ENCODE results near the gene ATOSA. TPM values are rescaled to one million over a fixed set of nuclear protein-coding genes. Genes with fewer than 3 reads are reported as not detected.

The ATOSA gene
- total and polyA plus RNA-seq, 2 of the 8 experiments (the other 6 are each of a cell fraction or from before 2014, with no cell fraction given) = 4.6 to 7.9 TPM

DNA sequence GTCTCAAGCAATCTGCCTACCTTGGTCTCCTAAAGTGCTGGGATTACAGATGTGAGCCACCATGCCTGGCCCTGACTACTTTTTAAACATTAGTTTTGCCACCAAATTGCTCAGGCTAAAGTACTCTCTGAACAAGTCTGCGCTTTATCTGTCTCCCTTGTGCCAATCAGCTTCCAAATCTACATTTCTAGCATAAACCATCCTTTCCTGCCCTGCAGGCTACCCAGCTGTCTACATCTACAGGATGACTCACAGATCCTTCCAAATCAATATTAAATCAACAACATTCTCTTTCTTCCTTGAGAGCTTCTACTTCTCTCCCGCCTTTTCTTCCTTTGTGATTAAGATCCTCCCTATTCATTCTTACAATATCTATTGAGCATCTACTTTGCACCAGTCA is 16.0 kb upstream of the ATOSA start:
- WGBS, 2 experiments (ENCODE audit: extremely low coverage in 1 of 2, insufficient coverage in 1 of 2, insufficient read length in 1 of 2, insufficient replicate concordance in 2 of 2, low coverage in 1 of 2, low lambda C conversion rate in 2 of 2, missing lambda C conversion rate in 1 of 2) = 89 to 100% methylated on average over 1 to 2 of the region's 2 CpGs
- CTCF ChIA-PET (ENCODE audit: partially characterized antibody) = interaction anchor here (0.6 to 1.1 kb wide), 3 partner anchors 16 to 487 kb away, joined by 3 read pairs; partner anchors contain the start of gene ATOSA

More for the DNA sequence above, 16.0 kb upstream of the ATOSA start:
- no peak overlapping the region for H3K4me2 ChIP-seq (ENCODE audit: insufficient read depth in 1 of 2, low read depth in 2 of 2, low read length in 2 of 2)
- H2AFZ ChIP-seq (ENCODE audit: low read length) = no peak overlapping the region
- H3K27me3 ChIP-seq (replicated peaks in 1 of 4; ENCODE audit: control insufficient read depth in 3 of 4, extremely low read depth in 1 of 4, insufficient read depth in 3 of 4, low read length in 3 of 4) = no peaks in the 10 kb centered on the region
- no peak overlapping the region for H2BK12ac ChIP-seq (ENCODE audit: low read depth, low read length)
- no peaks in the 10 kb centered on the region for H3K79me1 ChIP-seq (ENCODE audit: low read depth, low read length)
- no peak overlapping the region for H4K91ac ChIP-seq (replicated peaks; ENCODE audit: insufficient read length, low read length)
- H3K27ac ChIP-seq (ENCODE audit: low read depth, low read length) = no peak overlapping the region
- no peaks in the 10 kb centered on the region for H4K20me1 ChIP-seq (replicated peaks in 1 of 2; ENCODE audit: control insufficient read depth in 1 of 2, insufficient read depth in 2 of 2, low read length in 2 of 2)
- H3K14ac ChIP-seq (ENCODE audit: insufficient read length) = no peak overlapping the region
- POLR2A ChIA-PET (ENCODE audit: partially characterized antibody) = no interaction called here
- H3K4me3 ChIP-seq (ENCODE audit: extremely low read depth in 1 of 4, insufficient read depth in 2 of 4, low read depth in 3 of 4, low read length in 4 of 4) = no peak overlapping the region
- H3K9ac ChIP-seq (replicated peaks in 1 of 4; ENCODE audit: extremely low read depth in 1 of 4, low read depth in 3 of 4, low read length in 3 of 4) = no peak overlapping the region
- no peak for TF ChIP-seq SUZ12 (IDR thresholded peaks at IDR 0.05; ENCODE audit: low read length)
- no peak for TF ChIP-seq SP1 (IDR thresholded peaks at IDR 0.05; ENCODE audit: low read depth, low read length)
- TF ChIP-seq, protein P1, sequence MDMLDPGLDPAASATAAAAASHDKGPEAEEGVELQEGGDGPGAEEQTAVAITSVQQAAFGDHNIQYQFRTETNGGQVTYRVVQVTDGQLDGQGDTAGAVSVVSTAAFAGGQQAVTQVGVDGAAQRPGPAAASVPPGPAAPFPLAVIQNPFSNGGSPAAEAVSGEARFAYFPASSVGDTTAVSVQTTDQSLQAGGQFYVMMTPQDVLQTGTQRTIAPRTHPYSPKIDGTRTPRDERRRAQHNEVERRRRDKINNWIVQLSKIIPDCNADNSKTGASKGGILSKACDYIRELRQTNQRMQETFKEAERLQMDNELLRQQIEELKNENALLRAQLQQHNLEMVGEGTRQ (IDR thresholded peaks at IDR 0.05; ENCODE audit: low read length) = no peak
- no peak overlapping the region for H2BK20ac ChIP-seq (ENCODE audit: low read length)
- H4K5ac ChIP-seq (ENCODE audit: insufficient read length, low read depth, low read length) = no peak overlapping the region
- no peaks in the 10 kb centered on the region for H3K36me3 ChIP-seq (ENCODE audit: control insufficient read depth in 2 of 4, insufficient read depth in 4 of 4, low read length in 3 of 4)
- no peaks in the 10 kb centered on the region for H3K79me2 ChIP-seq (ENCODE audit: control insufficient read depth in 1 of 2, insufficient read depth in 2 of 2, low read length in 2 of 2)
- no peaks in the 10 kb centered on the region for H3K23me2 ChIP-seq (ENCODE audit: low read depth, low read length)
- H3K18ac ChIP-seq (ENCODE audit: extremely low read depth, low read length) = no peak overlapping the region
- no peak overlapping the region for H2AK5ac ChIP-seq (ENCODE audit: low read depth, low read length)
- H3K9me3 ChIP-seq (ENCODE audit: insufficient read depth in 2 of 2, low read depth in 1 of 2, low read length in 1 of 2) = no peaks in the 10 kb centered on the region
- DNase-seq (ENCODE audit: low read depth in 1 of 2, low spot score in 2 of 2) = no peak
- no peak overlapping the region for H3K4ac ChIP-seq (replicated peaks; ENCODE audit: insufficient read length, low read depth, low read length)
- H3K4me1 ChIP-seq (replicated peaks in 1 of 4; ENCODE audit: control insufficient read depth in 3 of 4, insufficient read depth in 4 of 4, low read length in 3 of 4) = no peaks in the 10 kb centered on the region
- H4K8ac ChIP-seq (ENCODE audit: extremely low read depth, insufficient read depth, low read length) = peak overlapping the region; percentile 51; the same call in 1 of the 2 replicates
- no peak for FAIRE-seq
- no peak overlapping the region for H2BK120ac ChIP-seq (replicated peaks; ENCODE audit: low read depth, low read length)
- H3K23ac ChIP-seq (ENCODE audit: insufficient read length) = no peak overlapping the region
- no peak overlapping the region for H3K56ac ChIP-seq (replicated peaks; ENCODE audit: insufficient read length, low read depth, low read length)
- H2BK5ac ChIP-seq (ENCODE audit: low read depth, low read length) = no peak overlapping the region
- no peak overlapping the region for H2BK15ac ChIP-seq (ENCODE audit: low read length)

Data from H1 (cell line).